Measurements from ENCODE around the gene OTP.

DNA sequence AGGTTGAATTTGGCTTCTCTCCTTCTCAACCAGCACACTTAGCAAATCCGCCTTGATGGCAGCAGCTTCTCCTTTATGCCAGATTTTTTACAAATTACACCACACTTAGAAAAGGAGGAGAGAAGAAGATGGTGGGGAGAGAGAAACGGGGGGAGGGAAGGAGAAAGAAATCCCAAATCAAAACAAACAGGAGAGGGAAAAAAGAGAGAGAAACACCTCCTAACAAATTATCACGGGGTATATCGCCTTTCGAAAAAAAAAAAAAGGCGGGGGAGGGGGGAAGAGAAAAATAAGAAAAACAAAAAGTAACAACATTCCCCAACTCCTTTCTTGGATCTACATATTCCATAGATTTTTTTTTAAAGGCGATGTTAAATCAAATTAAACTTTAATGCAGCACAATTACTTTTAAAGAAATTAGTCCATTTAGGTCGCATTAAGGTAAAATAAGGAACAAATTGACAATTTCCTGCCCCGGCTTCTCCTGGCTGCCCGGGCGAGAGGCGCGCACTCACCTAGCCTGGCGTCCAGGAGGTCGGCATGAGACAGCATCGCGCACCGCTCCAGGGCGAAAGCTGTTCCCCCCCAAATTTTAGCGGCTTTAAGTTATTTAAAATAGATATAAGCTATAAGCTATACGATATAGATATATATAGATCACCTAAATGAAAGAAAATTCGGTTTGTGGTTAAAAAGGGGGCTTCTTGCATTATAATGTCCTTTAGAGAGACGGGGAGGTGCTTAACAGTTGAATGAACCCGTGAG, at the start of gene OTP:
- TF ChIP-seq, protein P1, sequence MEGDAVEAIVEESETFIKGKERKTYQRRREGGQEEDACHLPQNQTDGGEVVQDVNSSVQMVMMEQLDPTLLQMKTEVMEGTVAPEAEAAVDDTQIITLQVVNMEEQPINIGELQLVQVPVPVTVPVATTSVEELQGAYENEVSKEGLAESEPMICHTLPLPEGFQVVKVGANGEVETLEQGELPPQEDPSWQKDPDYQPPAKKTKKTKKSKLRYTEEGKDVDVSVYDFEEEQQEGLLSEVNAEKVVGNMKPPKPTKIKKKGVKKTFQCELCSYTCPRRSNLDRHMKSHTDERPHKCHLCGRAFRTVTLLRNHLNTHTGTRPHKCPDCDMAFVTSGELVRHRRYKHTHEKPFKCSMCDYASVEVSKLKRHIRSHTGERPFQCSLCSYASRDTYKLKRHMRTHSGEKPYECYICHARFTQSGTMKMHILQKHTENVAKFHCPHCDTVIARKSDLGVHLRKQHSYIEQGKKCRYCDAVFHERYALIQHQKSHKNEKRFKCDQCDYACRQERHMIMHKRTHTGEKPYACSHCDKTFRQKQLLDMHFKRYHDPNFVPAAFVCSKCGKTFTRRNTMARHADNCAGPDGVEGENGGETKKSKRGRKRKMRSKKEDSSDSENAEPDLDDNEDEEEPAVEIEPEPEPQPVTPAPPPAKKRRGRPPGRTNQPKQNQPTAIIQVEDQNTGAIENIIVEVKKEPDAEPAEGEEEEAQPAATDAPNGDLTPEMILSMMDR (IDR thresholded peaks at IDR 0.05; ENCODE audit: low read depth, low read length) = no peak
- no peak for TF ChIP-seq EZH2phosphoT487 (IDR thresholded peaks at IDR 0.05; ENCODE audit: low read depth)

Measured in OCI-LY3 (cell line).